Spleen (tissue), 11 donors: ENCODE data around the gene ZNF480. TPM values are rescaled to one million over a fixed set of nuclear protein-coding genes. Genes with fewer than 3 reads are reported as not detected.

Experiments
- DNase-seq: peaks from one replicate; pipeline ENCODE4 v3.0.0-alpha.2; 2020
- H3K27ac ChIP-seq, 8 donors: fragments of 200-600 bp; sonication (generic) in 7 of 8; 1 replicate in 4 of 8; 2 replicates in 4 of 8; pipeline versions ENCODE4 v1.5.0 to v1.8.0; 2016 to 2021; ENCODE audit warnings: inconsistent platforms in 4 of 8, mild to moderate bottlenecking in 4 of 8, moderate library complexity in 1 of 8
- H3K27me3 ChIP-seq, 7 donors: fragments of 200-600 bp; sonication (generic) in 6 of 7; replicated peaks in 1 of 7; 1 replicate in 4 of 7; 2 replicates in 3 of 7; pipeline versions ENCODE4 v1.5.0 to v1.8.0; 2016 to 2021; ENCODE audit warnings: inconsistent platforms in 3 of 7, mild to moderate bottlenecking in 1 of 7
- H3K36me3 ChIP-seq, 6 donors: fragments of 200-600 bp; sonication (generic) in 5 of 6; 1 replicate in 4 of 6; 2 replicates in 2 of 6; pipeline versions ENCODE4 v1.5.0 to v1.8.0; 2016 to 2021; ENCODE audit warnings: inconsistent platforms in 2 of 6
- H3K4me1 ChIP-seq, 6 donors: fragments of 200-600 bp; sonication (generic) in 5 of 6; 1 replicate in 3 of 6; 2 replicates in 3 of 6; pipeline versions ENCODE4 v1.5.0 to v1.8.0; 2016 to 2021; ENCODE audit warnings: inconsistent platforms in 3 of 6
- H3K4me3 ChIP-seq, 8 donors: fragments of 200-600 bp; sonication (generic) in 7 of 8; 1 replicate in 4 of 8; 2 replicates in 4 of 8; pipeline versions ENCODE4 v1.5.0 to v1.8.0; 2016 to 2021; ENCODE audit warnings: inconsistent platforms in 4 of 8, mild to moderate bottlenecking in 4 of 8, moderate library complexity in 2 of 8
- H3K9me3 ChIP-seq, 8 donors: fragments of 200-600 bp; sonication (generic) in 7 of 8; 1 replicate in 4 of 8; 2 replicates in 4 of 8; pipeline versions ENCODE4 v1.5.0 to v1.8.0; 2016 to 2021; ENCODE audit warnings: inconsistent platforms in 4 of 8
- CTCF ChIP-seq, 11 experiments: fragments of 200-600 bp in 7 of 11; fragments of 450-650 bp in 4 of 11; sonication (generic) in 4 of 11; IDR thresholded peaks in 8 of 11; conservative IDR thresholded peaks in 3 of 11; 1 replicate in 7 of 11; 2 replicates in 4 of 11; pipeline versions ENCODE4 v1.4.0 to v1.8.0; 2016 to 2021; ENCODE audit warnings: antibody characterized with exemption in 11 of 11, inconsistent platforms in 4 of 11, mild to moderate bottlenecking in 1 of 11
- POLR2A ChIP-seq, 3 donors: fragments of 450-650 bp; IDR thresholded peaks; one replicate each; pipeline ENCODE4 v1.5.1; 2017; ENCODE audit warnings: antibody characterized with exemption in 3 of 3, mild to moderate bottlenecking in 1 of 3
- POLR2AphosphoS5 ChIP-seq, 3 donors: sonication (generic); formaldehyde crosslinking; IDR thresholded peaks; one replicate each; pipeline ENCODE4 v1.5.1; 2017; ENCODE audit warnings: antibody characterized with exemption in 3 of 3
- WGBS, 5 donors: extraction: QIAGEN DNeasy Blood & Tissue Kit in 3 of 5; methylation state at CpG; one replicate each; pipeline versions ENCODE4 v1.1.5 to v1.1.7; 2013 to 2018; 5-methylcytosine and 5-hydroxymethylcytosine counted together
- intact Hi-C: fragments of 100-400 bp; cut with DNase I; formaldehyde crosslinking; loops from one replicate; pipeline ENCODE4 v1.15.0; 2023; ENCODE audit warnings: low total_unique reads
- polyA plus RNA-seq, 3 donors: library from polyadenylated mRNA; stranded (reverse); fragments of 200-250 nt; gene quantifications; one replicate each; pipeline ENCODE4 v1.2.1, GENCODE V29; 2013
- total RNA-seq, 7 donors: library from RNA; depleted of rRNA in 3 of 7; stranded (reverse); fragments of >200 nt in 3 of 7; fragmentation: NEBNext Ultra II Directional in 4 of 7; extraction: Animal tissue kit (Norgen Biotek cat#: 25700) in 4 of 7; gene quantifications; one replicate each; pipeline versions ENCODE4 v1.1.0 to v1.2.1, GENCODE V29; 2016 to 2021
- donor health status: healthy with polysubstance abuse.
- donor health status: DM: no; HTN: no; CAD: no; lungs with moderate emphysema.
- donor health status: DM: no; HTN: no; CAD: no.
- donor health status: Bipolar disorder and iron deficiency.
- donor health status: healthy.
- donor health status: DM: no; HTN: no; CAD: no.
- donor health status: DM: yes; HTN: yes; CAD: no.

Gene ZNF480
- total and polyA plus RNA-seq, 10 donors, result 5.4 to 17.2 (median 10.7) TPM

DNA sequence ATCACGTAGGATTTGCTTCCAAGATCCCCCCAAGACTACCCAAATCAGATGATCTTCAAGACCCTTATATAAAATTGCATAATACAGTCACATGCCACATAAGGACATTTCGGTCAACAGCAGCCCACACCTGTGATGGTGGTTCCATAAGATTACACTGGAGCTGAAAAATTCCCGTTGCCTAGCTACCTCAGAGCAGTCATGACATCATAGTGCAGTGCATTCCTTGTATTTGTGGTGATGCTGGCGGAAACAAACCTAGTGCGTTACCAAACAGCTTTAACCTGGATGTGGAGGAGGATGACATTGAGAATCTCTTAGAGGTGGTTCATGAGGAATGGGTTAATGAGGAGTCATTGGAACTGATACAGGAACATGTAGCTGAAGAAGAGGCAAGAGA, 22.8 kb upstream of the ZNF480 start:
- intact Hi-C loops, result no loop called here
- no peak overlapping the region for H3K27ac ChIP-seq
- H3K4me3 ChIP-seq, result no peak overlapping the region
- H3K27me3 ChIP-seq, result no peaks in the 10 kb centered on the region
- no peak for TF ChIP-seq POLR2A (IDR thresholded peaks at IDR 0.05)
- TF ChIP-seq POLR2AphosphoS5 (IDR thresholded peaks at IDR 0.05), result no peak
- TF ChIP-seq CTCF (IDR thresholded peaks at IDR 0.05 in 8 of 11, conservative IDR thresholded peaks at IDR 0.05 in 3 of 11), result no peak
- H3K4me1 ChIP-seq, result peaks cover 11 to 76% (median 31%) of the 10 kb centered on the region in 6 donors
- H3K9me3 ChIP-seq, result peaks cover 0 to 60% (median 24%) of the 10 kb centered on the region in 8 donors
- DNase-seq, result no peak
- 79 to 100% (median 91%) methylated on average over 5 of the region's 5 CpGs for WGBS, 5 donors
- peaks cover 0 to 68% (median 15%) of the 10 kb centered on the region in 6 donors for H3K36me3 ChIP-seq

DNA sequence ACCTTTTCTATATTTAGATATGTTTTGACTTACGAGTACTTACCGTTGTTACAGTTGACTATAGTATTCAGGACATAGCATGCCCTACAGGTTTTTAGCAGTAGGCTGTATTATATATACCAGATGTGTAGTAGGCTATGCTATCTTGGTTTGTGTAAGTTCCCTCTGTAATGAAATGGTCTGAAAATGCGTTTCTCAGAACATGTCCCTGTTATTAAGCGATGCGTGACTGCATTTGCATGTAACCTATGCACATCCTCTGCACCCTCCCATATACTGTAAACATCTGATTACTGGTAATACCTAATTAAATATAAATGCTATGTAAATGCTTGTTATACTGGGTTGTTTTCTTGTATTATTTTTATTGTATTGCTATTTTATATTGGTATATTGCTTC, 21.0 kb upstream of the ZNF480 start:
- no peak for DNase-seq
- intact Hi-C loops, result no loop called here

DNA sequence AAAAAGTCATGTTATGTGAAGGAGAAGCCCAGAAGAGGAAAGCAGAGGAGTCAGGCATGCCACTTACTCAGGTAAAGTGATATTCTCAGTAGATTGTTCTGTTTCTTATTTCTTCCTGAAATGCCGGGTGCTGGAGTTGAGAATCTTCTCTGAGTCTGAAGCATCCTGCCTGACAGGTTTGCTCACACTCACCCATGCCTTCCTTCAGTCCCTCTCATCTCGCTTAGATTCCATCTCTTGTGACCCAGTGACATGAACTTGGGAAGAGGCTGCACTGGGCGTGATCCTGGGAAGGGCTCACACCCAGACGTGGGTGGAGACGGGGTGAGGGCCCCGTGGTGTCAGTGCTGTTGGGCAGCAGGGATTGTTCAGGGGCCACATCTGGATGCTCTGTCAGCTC, 19.5 kb upstream of the ZNF480 start:
- DNase-seq, result no peak
- peaks cover 0 to 92% (median 47%) of the 10 kb centered on the region in 8 donors for H3K9me3 ChIP-seq
- peaks cover 0 to 86% (median 25%) of the 10 kb centered on the region in 6 donors for H3K36me3 ChIP-seq
- intact Hi-C loops, result no loop called here
- WGBS, 5 donors, result 88 to 93% (median 90%) methylated on average over 6 of the region's 6 CpGs
- peaks cover 0 to 52% (median 12%) of the 10 kb centered on the region in 6 donors for H3K4me1 ChIP-seq
- TF ChIP-seq POLR2AphosphoS5 (IDR thresholded peaks at IDR 0.05) (no peak), CTCF (IDR thresholded peaks at IDR 0.05 in 8 of 11, conservative IDR thresholded peaks at IDR 0.05 in 3 of 11) (no peak), POLR2A (IDR thresholded peaks at IDR 0.05) (no peak)
- H3K27ac ChIP-seq, result no peak overlapping the region
- H3K27me3 ChIP-seq, result no peaks in the 10 kb centered on the region
- no peak overlapping the region for H3K4me3 ChIP-seq

More for the DNA sequence above, 21.0 kb upstream of the ZNF480 start:
- H3K9me3 ChIP-seq, result peaks cover 0 to 77% (median 37%) of the 10 kb centered on the region in 8 donors
- TF ChIP-seq POLR2AphosphoS5 (IDR thresholded peaks at IDR 0.05) (no peak), CTCF (IDR thresholded peaks at IDR 0.05 in 8 of 11, conservative IDR thresholded peaks at IDR 0.05 in 3 of 11) (no peak), POLR2A (IDR thresholded peaks at IDR 0.05) (no peak)
- 77 to 98% (median 92%) methylated on average over 5 of the region's 5 CpGs for WGBS, 5 donors
- peaks cover 5 to 67% (median 20%) of the 10 kb centered on the region in 6 donors for H3K4me1 ChIP-seq
- no peak overlapping the region for H3K4me3 ChIP-seq
- H3K27me3 ChIP-seq, result no peaks in the 10 kb centered on the region
- no peak overlapping the region for H3K27ac ChIP-seq
- peaks cover 0 to 76% (median 18%) of the 10 kb centered on the region in 6 donors for H3K36me3 ChIP-seq

- H3K36me3 ChIP-seq, result peaks cover 21 to 100% (median 91%) of the 10 kb centered on the region in 6 donors
- intact Hi-C loops, result no loop called here
Measured at GRCh38 chr19:52286256-52286655, 10.7 kb upstream of the ZNF480 start.

More at GRCh38 chr19:52286256-52286655, 10.7 kb upstream of the ZNF480 start:
- Histone ChIP-seq H3K4me1 (no peaks in the 10 kb centered on the region), H3K27me3 (no peaks in the 10 kb centered on the region), H3K27ac (no peak overlapping the region), H3K4me3 (no peak overlapping the region), H3K9me3 (peaks cover 0 to 93% (median 42%) of the 10 kb centered on the region in 8 donors)
- no peak for TF ChIP-seq CTCF (IDR thresholded peaks at IDR 0.05 in 8 of 11, conservative IDR thresholded peaks at IDR 0.05 in 3 of 11)
- TF ChIP-seq POLR2AphosphoS5 (IDR thresholded peaks at IDR 0.05), result no peak
- TF ChIP-seq POLR2A (IDR thresholded peaks at IDR 0.05), result no peak
- DNase-seq, result no peak
- 90 to 99% (median 95%) methylated on average over 6 of the region's 6 CpGs for WGBS, 5 donors
